SK-N-MC (cell line): ENCODE data around the gene TEKT4.
"Not testable (repeated sequence)": the region's sequence is repeated elsewhere in the genome, so short reads cannot be mapped to it uniquely, and the experiment has no call there.

Experiments used
- EZH2 ChIP-seq: fragments of 200-600 bp; sonication (generic); IDR thresholded peaks from one replicate; pipeline ENCODE4 v1.6.1; 2017; ENCODE audit warnings: antibody characterized with exemption
- POLR2AphosphoS5 ChIP-seq: IDR thresholded peaks from 2 replicates; pipeline ENCODE4 v1.6.1; 2012; ENCODE audit warnings: mild to moderate bottlenecking, low read depth, low read length, borderline replicate concordance

DNA sequence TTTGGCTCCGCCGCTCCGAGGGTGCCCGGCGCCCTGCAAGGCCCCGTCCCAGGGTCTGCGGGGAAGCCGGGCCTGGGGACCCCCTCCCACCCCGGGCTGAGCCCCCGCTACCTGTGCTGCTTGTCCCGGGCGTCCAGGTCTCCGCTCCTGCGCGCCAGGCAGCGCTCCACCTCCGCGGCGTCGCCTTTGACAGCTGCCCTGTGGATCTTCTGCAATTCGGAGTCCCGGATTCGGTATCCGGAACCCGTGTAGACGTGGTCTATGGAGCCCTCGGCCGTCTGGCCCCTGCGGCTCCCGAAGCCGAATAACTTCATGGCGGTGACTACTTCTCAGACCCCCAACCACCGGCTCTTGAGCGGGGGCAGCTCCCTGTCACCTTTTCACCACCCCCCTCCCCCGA is 14.4 kb upstream of the TEKT4 start:
- not testable (repeated sequence) for TF ChIP-seq POLR2AphosphoS5, EZH2
